Measurements from ENCODE around the gene IGF2R.
A peak's percentile ranks its signal among the peaks of the same experiment; 100 is the strongest.
"Not testable (repeated sequence)": the region's sequence is repeated elsewhere in the genome, so short reads cannot be mapped to it uniquely, and the experiment has no call there.

The IGF2R gene

DNA sequence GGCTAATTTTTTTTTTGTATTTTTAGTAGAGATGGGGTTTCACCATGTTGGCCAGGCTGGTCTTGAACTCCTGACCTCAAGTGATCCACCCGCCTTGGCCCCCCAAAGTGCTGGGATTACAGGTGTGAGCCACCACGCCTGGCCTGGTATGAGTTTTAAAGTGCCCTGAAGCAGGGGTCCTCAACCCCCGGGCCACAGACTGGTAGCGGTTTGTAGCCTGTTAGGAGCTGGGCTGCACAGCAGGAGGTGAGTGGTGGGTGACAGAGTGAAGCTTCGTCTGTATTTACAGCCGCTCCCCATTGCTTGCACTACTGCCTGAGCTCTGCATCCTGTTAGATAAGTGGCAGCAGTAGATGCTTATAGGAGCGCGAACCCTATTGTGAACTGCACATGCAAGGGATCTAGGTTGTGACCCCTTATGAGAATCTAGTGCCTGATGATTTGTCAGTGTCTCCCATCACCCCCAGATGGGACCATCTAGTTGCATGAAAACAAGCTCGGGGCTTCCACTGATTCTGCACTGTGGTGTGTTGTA, 32.1 kb downstream of the IGF2R start:
- DNase-seq, result not testable (repeated sequence)

DNA sequence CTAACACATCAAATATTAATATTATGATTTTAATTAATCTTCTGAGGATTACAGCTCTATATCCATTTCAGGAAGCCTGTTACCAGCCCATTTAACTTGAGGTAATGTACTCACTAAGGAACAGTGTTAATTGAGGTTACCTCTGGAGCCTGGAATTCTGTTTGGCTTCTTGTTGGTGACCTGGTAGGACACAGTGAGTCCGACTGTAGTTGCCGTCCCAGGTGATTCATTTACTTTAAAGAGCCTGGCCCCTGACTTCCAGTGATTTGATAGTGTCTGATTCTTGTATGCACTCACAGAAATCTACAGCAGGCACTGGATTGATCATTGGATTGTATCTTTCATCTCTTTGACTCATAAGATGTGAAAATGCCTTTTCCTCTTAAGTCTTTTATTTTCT, 34.0 kb downstream of the IGF2R start:
- no peak for DNase-seq

DNA sequence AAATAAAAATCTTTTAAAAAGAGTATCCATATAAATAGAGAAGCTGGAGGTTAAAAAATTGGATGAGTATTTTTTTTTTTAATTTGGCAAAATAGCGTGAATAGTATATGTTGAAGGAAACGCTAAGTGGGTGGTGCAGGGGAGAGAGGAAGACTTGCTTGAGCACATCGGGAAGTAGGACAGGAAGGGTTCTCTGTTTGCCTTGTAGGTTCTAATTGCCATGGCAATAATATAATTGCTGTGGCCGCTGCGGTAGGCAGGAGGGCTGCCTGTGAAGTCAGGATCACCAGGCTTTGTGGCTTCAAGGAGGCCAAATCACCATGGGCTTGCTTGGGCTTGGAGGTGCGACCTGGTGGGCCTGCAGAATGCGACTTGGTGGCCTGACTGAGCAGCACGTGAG, 35.1 kb downstream of the IGF2R start:
- DNase-seq, result no peak

DNA sequence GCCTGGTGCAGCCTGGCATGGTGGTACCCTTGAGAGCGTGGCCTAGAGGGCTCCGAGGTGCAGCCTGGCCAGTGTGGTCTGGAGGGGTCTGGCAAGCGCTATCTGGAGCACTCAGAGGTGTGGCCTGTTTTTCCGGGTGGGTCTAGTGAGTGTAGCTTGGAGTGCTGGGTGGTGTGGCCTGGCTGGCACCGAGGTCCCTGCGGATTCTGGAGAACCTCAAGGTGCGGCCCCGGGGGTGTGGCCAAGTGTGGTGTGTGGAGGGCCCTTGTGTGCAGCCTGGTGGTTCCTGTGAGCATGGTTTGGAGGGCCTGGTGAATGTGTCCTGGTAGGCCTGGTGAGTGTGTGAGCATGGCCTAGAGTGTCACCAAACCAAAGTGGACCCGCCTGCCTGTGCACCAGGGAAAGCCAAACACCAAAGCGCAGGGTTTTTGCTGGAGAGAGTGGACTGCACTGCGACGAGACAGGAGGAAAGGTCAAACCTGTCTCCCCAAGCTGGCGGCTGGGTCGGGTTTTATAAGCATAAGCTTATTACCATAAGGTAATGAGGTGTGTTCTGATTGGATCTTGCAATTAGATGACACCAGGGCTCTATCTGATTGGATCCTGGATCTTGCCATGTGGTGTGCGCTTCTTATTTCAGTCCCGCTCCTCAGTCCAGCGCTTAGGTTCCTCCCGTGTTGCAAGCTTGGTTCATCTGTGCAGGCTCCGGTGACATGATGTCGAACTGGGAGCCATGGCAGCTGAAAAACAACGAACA, 35.7 kb downstream of the IGF2R start:
- DNase-seq, result no peak

DNA sequence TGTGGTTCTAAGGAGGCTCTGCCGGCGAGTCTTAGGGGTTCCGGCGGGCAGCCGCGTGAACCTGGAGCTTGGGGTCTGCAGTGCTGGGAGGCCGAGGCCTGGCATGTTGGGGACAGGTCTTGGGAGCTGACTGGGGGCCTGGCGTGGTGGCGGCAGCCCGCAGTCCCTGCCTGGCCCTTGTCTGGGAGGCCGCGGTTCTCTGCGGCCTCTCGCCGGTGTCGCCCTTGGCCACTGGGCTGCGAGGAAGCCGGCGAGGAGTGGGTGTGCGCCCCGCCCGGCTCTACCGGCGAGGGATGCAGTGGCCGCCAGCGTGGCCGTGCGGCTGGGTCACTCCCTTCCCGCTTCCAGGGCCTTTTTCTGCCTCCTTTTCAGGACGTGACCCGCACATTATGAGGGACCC, 36.3 kb downstream of the IGF2R start:
- DNase-seq, result no peak

DNA sequence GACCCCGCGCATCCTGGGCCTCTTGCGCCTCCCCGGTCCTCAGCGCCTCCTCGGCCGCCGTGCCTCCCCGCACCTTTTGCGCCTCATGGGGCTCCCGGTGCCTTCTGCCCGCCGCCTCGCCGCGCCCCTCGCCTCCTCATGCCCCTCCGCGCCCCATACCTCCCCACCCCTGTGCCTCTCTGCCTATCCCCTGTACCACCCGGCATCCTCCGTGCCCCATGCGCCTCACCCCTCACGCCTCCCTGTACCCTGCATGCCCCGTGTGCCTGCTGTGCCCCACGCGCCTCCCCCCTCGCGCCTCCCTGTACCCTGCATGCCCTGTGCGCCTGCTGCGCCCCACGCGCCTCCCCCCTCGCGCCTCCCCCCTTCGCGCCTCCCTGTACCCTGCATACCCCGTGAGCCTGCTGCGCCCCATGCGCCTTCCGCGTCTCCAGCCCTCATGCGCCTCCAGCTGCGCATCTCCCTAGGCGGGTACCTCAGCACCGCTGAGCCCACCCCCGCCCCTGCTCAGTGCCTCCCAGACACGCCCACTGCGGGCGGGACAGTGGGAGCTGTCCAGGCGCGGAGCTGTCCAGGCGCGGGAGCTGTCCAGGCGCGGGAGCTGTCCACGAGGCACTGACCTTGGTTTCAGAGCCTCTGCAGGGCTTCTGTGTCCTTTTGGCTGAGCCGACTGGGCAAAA, 37.1 kb downstream of the IGF2R start:
- no peak for DNase-seq

DNA sequence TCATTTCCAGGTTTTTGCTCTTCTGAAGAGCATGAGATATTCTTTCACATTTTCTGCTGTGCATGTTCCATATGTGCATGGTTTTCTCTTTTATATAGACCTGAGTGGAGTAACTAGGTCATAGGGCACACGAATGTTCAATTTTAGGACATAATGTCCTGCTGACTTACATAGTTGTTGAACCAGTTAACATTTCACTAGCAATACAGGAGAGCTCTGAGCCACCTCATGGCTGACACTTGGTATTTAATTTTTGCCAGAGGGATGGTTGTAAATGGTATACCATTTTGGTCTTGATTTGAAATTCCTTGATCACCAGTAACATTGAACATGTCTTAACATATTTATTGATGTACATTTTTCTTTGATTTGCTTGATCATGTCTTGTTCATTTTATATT, 38.3 kb downstream of the IGF2R start:
- no peak for DNase-seq

DNA sequence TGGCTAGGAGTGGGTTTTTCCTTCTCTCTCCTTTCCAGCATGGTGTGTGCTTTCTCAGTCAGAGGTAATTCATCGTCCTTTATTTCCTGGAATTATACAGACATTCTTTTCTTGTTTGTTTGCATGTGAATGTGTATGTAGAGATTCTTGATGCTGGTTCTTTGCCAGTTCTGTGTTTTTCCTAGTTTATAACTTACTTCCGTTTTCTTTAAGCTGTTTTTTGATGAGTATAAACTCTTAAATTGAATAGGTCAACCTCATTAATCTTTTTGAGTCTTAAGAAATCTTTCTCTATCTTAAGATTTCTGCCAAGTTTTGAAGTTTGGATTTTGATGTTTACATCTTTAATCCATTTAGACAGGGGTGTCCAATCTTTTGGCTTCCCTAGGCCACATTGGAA, 38.7 kb downstream of the IGF2R start:
- no peak for DNase-seq

DNA sequence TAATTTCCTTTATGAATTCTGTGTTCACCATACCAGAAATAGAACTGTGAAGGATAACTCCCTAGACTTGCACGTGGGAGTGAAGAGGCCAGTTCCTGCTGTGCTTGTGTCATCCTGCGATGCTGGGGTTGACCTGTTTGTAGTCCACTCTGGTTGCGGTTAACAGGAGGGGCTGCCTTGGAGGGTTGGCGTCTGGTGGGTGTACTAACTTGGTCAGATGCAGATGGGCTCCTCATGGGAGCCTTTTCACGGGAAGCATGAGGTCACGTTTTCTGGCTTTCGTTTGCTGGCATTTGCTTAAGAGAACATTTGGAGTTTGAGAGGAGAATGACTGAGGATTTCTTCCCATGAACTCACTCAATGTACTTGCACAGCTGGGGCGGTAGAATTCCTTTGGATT, 41.2 kb downstream of the IGF2R start:
- no peak for DNase-seq

DNA sequence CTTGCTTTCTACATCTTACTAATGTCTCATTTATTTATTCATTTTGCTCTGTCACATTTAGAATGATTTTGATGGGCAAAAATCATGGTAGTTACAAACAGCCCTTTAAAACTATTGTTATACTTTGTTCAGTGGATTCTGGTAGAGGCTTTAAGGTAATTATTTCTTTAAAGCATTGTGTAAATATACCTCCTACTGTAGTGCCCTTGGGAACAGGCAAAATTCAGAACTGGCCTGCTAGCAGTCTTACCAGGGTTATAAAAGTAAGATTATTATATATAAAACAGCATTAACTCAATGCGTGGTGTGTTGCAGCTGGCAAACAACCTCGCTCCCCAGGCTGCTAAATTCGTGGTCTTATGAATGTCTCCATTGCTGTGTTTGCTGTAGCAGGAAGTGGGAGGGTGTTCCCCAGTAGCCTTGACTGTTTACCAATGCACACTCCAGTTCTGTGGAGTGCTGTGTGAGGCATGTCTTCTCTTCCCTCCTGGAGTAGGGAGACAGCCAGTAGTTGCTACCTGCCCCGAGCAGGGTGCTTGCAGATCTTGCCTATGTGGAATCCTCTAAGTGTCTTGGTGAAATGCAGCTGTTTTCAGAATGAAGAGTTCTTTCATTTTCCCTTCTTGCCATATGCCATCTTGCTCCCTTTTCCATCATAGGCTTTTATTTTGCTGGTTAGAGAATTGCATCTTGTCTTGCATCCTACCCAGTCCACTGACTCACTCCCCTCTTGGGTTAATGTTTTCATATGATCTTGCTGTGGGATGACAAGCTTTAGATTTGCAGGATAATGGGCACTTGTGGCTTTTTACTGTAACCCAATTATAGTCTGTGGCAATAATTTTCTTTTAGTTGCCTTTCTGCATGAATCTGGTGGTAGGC, 45.3 kb downstream of the IGF2R start:
- DNase-seq, result no peak

DNA sequence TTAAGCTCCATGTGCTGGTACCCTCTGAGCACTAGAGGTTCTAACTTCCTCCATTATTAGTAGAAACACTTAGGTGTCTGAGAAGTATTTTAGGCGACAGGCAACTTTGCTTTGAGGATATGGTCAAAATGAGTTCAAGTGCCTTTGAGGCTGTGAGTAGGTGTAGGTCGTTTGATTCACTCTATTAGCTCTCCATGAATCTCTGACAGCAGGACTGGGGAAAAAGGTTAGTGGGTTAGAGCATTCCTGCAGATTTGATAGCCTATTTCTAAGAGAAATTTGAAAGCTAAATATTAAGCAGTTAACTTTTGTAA, 45.9 kb downstream of the IGF2R start:
- no peak for DNase-seq

DNA sequence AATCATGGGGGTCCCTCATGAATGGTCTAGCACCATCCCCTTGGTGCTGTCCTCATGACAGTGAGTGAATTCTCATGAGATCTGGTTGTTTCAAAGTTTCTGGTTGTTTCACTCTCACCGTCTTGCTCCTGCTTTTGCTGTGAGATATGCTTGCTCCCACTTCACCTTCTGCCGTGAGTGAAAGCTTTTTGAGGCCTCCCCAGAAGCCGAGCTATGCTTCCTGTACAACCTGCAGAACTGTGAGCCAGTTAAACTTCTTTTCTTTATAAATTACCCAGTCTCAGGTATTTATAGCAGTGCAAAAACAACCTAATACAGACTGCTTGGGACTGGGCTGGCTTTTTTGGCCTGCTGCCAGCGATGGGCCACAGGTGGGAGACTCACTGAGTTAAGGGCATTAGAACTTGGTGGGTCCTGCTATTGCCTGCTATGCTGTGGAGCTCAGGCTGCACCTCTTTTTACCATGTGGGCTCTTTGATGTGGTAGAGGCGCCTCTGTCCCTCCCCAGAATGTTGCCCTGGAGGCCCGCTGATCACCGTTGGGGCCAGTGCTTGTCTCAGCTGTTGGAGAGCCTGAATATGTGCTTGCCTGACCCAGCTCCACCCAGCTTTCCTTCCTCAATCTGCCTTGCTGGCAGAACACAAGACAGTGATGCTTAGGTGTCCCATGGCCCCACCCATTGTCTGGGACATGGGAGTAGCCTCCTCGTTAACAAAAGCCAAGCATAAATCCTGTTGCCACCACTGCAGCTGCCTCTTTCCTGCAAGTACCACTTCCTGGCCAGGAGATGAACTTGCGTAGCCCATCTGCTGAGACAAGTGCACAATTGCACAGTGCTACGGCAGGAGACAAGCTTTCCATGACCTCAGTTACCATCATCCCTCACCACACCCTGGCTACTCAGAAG, 47.1 kb downstream of the IGF2R start:
- DNase-seq, result no peak

DNA sequence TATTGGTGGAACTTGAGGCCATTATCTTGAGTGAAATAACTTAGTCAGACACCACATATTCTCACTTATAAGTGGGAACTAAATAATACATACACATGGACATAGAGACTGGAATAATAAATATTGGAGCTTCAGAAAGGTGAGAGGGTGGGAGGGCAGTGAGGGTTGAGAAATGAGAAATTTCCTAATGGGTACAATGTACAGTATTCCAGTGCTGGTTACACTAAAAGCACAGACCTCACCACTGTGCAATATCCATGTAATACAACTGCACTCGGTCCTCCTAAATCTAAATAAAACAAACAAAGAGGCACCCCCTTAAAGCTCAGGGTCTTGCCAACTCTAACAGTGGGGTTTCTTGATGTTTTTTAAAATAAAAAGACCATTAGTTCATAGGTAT, 53.2 kb downstream of the IGF2R start:
- no peak for DNase-seq

DNA sequence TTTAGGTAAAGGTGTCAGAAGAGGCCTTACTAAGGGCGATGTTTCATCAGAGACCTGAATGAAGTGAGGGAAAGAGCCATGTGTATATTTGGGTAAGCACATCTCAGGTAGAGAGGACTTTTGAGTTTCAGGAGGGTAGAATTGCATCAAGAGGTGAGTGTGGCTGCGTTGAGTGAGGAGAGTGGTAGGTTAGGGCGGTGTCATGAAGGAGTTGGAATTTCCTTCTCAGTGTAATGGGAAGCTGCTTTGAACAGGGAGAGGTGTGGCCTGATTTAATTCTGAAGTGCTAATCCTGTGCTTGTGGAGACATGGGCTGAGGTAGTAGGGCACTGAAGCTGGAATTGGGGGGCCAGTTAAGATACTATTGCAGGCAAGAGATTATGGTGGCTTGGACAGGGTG, 53.9 kb downstream of the IGF2R start:
- no peak for DNase-seq

DNA sequence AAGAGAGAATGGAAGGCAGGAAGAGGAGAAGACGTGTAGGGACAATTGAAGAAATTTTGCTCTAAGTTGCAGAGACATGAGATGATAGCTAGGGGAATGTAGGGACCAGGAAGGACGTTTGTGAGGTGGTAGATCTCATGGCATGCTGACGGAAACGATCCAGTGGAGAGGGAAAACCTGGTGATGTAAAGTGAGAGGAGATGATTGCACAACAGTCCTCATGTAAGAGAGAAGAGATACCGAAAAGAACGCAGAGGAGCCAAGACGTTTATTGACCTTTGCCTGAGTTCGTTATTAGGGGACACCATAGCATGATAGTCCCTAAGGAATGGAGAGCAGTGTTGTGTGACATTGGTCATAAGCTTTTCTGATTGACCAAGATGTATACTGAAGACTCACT, 55.3 kb downstream of the IGF2R start:
- no peak for DNase-seq

DNA sequence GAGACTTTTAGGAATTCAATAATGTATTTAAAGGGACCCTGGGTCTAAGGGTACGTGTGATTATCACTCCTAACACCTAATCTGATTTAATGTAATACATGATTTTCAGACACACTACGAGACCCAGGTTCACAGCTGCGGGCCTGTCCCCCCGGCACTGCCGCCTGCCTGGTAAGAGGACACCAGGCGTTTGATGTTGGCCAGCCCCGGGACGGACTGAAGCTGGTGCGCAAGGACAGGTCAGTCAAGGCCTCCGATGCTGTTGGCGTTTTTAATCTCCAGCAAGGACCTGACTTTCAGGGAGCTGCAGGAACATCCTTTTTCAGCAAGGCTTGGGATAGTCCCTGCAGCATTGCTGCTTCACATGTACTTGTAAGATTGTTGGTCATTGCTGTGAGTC, 58.2 kb downstream of the IGF2R start:
- DNase-seq, result no peak

DNA sequence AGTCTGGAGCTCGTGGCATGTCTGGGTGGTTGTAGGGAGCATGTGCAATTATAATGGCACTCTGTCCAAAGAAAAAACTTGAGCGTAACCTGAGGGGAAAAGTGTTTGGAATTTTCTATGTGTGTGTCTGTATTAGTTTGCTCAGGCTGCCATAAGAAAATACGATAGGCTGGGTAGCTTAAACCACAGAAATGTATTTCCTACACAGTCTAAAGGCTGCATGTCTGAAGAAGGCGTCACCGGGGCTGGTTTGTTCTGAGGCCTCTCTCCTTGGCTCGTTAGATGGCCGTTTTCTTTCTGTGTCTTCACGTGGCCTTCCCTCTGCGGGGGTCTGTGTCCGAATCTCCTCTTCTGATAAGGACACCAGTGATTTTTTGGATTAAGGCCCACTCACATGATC, 59.0 kb downstream of the IGF2R start:
- DNase-seq, result no peak

DNA sequence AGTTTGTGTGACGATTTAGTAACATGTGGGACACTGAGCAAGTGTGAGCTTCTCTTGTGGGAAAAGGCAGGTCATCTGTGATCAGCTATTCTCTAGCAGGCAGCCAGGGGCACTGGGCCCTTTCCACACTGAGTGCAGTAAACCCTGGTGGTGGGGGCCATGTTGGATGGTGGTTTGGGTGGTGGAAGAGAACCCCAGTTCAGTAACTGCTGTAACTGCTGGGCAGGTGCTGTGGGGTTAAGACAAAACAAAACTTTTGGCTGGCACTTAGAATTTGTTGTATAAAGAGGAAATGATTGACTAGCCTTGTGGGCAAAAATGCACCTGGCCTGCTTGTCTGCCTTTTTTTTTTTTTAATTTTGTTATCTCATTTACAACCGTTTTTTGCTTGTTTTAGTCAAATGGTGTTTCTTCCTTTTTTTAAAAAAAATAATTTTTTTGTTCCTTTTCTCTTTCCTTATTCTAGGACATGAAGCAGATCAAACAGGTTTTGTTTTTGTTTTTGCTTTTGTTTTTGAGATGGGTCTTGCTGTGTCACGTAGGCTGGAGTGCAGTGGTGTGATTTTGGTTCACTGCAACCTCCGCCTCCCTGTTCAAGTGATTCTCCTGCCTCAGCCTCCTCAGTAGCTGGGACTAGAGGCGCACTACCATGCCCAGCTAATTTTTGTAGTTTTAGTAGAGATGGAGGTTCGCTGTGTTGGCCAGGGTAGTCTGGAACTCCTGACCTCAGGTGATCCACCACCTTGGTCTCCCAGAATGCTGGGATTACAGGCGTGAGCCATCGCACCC, 59.8 kb downstream of the IGF2R start:
- DNase-seq, result no peak

DNA sequence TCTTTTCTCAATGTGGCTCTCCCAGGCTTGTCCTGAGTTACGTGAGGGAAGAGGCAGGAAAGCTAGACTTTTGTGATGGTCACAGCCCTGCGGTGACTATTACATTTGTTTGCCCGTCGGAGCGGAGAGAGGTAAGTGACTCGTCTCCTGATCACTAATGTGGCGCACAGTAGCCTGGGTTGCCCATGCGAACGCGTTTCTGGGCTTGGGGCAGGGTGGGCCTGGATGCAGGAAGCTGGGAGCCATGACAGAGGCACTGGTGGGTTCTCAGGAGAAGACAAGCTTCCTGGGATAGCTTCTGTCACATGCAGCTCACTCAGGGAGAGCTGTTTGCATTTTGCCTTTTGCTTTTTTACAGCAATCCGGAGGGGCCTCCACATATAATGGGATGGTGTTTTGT, 60.6 kb downstream of the IGF2R start:
- no peak for DNase-seq

DNA sequence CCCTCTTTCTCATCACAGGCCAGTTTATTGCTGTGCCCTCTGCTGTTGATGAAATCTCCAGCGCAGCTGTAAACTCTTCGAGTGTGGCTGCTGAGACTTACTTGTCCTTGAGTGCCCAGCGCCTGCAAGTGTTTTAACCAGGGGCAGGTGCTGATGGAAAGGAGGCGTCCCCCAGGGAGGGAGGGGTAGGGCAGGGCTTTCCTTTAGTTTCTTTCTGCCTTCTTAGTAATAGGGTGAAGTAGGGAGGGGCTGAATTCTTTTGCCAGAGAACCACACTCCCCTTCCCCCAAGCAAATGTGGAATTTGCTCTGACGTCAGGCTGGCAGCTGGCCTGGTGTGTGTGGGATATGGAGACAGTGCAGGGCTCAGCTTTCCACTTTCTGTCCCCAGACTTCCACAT, 61.2 kb downstream of the IGF2R start:
- peak; percentile 36 for DNase-seq

DNA sequence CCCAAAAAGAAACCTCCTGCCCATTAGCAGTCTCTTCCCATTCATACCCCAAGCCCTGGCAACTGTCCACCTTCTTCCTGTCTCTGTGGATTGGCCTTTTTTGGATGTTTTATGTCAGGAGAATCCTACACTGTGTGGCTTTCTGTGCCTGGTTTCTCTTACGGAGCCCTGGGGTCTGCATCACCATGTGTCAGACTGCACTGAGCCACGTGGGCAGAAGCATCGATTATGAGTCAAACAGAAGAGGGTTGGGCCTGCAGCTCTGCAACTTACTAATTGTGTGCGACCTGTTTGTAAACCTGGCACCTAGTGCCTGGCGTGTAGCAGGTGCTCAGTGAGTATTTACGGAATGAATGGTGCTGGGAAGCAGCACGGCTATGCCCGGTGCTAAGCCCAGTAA, 62.6 kb downstream of the IGF2R start:
- DNase-seq, result no peak

DNA sequence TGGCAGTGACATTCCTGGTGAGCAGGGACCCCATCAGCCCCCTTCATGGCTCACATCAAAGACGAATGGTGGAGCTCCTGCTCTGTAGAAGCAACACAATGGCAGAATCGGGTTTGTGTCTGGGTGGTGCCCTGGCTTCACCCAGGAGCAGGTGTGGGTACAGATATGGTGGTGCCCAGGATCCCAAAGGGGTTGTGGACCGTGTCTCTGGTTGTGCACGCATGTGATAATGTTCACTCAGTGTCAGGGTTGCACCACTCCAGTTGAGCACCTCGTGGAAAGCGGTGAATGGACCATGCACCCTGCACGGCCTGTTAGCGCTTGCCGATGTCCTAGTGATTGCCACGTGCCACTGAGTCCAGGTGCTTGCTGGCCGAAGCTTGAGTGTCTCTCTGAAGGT, 63.0 kb downstream of the IGF2R start:
- no peak for DNase-seq
